HG03060 (cell line): ENCODE results near the gene TENM4.
"Not testable (repeated sequence)": the region's sequence is repeated elsewhere in the genome, so short reads cannot be mapped to it uniquely, and the experiment has no call there.

Experiments used
- ATAC-seq: cut with Tn5 transposase; IDR thresholded peaks from one replicate; pipeline ENCODE4 v1.9.1; 2021; ENCODE audit warnings: low read depth, moderate number of reproducible peaks; ENCODE audit not compliant: unreplicated experiment

Gene TENM4

DNA sequence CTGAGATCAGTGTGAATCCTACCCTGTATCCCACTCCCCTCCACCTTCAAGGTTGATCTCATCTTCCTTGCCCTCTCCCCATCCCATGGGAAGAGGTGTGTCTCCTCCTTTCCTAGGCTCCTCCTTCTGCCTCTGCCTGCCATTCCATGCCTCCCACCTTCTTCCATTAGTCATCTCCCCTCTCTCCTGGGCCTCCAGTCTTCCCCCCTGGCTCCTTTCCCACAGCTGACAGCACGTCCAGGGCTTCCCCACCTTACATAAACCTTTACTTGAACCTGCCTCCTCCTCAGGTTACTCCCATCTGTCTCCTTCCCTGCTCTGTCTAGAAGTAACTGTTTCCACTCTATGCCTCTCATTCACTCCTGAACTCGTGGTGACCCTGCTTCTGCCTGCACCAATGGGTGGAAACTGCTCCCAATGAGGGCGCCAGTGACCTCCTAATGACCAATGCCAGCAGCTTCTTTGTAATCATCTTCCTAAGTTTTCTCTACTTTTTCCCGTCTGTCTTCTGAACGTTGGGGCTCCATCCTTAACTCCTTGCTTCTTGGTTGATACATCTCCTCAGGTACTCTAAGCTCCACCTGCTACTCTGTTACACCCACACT lies 599.3 kb downstream of the TENM4 start:
- ATAC-seq: no peak

DNA sequence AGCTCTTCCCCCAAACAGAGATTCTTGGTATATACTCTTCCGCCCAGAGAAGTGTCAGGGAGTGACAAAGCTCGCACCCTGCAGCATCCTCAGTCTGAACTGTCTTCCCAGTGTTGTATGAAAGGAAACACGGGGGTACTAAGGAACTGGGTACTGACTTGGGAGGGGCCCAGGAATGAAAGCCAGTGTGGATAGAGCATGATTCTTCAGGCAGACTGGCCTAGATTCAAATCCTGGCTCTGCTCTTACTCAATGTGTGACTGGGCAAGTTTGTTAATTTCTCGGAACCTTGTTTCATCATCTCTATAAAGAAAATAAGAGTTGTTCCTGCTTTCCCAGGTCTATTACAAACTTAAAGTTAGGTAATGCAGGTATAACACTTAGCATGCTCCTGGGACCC lies 600.2 kb downstream of the TENM4 start:
- no peak for ATAC-seq

DNA sequence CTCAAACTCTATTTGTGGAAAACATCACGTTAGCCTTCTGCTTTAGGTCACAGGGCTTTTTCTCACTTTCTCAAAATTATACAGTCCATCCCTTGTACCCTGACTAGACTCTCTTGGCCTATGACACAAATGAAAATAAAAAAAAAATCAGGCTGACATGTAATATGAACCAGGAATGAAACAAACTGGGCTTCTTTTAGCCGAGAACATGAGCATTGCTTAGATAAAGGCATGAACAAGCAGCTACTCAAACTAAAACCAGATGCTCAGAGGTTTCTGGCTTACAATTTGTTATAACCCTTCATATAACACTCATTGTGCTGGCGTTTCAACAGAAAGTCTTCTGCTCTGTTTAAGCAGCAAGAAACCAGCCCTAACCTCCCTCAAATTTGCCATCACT lies 600.6 kb downstream of the TENM4 start:
- no peak for ATAC-seq

DNA sequence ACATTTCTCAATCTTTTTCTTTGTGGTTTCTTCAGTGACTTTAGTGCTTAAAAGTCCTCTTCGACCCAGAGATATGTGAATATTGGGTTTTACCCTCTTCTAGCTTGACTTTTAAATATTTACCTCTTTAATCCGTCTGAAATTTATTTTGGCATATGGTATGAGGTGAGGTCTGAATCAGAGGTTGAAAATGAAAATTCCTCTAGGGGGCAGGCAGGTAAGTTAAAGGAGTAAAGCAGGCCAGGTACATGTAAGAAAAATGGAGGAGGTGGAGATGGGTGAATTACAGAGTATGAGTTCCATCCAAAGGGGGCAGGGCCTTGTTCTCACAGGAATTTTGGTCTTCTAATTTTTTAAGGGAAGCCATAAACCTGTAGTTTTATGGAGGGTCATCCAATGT lies 602.4 kb downstream of the TENM4 start:
- ATAC-seq: no peak

DNA sequence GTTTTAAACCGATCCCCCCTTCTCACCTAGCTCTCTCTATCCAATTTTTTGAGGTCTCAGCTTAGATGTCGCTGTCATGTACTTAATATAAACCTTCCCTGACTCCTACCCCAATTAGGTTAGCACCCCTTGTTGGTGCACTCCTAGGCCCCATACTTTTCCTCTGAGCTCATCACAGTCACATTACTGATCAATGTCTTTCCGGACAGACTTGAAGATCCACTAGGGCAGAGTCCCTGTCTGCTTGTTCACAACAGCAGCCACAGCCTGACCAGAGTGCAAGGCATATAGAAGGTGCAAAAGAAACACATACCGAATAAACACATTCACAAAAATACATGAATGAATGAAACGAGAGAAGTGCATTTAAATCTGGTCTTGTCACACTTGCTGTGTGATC lies 605.2 kb downstream of the TENM4 start:
- ATAC-seq: no peak

DNA sequence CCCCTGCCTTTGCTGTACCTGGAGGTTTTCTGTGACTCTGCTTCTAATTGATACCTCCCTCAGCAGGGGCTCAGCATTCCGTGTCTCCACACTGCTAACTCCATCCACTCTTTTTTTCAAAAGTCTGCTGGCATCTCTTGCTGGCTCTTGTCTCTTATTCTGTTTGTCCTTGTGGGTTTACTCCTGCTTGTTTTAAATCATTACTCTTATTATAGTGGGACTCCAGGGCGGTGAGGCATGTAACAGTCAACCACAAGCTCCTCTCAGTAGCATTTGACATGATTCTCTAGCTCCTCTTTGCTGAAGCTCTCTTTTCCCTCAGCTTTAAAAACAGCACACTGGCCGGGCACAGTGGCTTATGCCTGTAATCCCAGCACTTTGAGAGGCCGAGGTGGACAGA lies 605.9 kb downstream of the TENM4 start:
- ATAC-seq: no peak

DNA sequence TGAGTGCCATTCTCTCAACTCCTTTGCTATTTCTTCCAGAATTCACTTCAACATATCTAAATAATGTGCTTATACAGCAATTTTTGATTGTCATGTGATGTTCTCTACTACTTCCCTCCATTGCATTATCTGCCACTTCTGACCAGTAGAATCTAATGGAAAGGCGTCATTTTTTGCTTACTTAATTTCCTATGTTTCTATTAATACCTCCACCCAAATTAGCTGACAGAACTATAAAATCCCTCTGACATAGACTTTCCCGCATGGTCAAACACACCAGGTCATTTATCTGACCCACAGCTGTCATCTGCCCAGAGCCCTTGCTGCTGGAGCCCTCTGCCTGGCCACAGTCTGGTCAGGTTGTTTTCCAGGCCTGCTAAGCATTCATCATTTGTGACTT lies 607.6 kb downstream of the TENM4 start:
- no peak for ATAC-seq

DNA sequence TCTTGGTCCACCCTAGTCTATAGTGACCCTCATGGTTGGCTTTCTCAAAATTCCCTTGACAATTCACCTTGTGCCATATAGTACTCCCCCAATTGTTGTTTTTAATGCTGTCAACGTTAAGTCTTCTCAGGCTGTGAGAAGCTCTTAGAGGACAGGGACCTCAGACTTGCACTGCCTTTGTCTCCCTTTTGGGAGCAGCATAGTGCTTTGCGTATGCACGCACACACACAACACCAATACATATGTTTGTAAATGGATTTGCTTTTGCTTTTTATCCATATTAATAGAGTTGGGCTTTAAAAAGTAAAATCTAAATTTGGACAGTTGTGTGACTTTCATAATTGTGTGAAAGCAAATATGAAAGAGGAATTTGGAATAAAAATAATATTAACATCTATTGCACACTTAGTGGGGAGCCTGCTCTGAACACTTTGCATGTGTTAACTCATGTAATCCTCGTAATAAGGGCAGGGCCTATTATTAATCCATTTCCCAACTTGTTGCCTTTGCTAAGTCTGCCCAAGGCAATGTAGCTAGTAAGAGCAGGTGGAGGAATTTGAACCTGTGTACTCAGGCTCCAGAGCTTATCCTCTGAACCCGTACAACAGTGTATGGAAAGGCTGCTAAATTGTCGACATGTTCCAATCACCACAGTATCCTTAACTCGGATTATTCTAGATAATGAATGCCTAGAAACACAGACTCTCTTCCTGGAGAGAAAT lies 608.4 kb downstream of the TENM4 start:
- ATAC-seq: no peak

DNA sequence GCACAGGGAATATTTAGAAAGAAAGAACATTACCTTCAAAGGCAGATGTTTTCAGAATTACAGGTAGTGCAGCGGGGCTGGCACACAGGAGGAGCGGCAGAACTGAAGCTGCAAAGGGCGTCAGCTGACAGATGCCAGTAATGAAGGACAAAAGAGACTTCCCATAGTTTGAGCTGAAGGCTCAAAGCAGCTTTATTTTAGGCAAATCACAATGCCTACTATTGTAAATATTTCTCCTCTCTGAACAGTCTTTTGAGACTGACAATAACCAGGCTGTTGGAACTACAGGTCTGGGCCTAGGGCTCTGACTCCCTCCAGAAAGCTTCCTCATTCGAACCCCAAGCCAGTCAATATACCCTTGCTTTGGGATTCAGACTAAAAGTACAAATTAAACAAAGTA lies 609.3 kb downstream of the TENM4 start:
- ATAC-seq: no peak

DNA sequence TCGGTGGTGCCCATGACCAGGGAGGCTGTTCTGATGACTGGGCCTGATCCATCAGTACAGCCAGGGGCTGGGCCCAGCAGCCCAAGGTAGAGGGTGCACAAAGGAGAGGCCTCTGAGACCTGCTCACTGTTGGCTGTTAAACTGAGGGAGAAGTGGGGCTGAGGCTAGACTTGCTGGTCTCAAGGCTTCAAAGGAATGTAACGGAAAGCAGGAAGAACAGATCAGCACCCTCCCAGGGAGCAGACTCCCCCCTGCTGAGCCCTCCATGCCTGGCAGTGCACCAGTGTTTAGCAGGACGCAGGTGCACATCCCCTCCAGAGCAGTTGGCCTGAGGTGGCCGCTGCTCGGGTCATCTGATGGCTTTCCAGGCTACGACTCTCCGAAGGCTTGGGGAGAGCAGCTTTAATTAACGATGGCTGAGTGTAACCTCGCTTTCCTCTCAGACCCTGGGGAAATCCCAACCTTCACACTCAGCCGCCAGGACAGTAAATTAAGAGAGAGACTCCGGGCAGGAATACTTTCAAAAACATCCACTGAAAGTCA lies 610.5 kb downstream of the TENM4 start:
- no peak for ATAC-seq

DNA sequence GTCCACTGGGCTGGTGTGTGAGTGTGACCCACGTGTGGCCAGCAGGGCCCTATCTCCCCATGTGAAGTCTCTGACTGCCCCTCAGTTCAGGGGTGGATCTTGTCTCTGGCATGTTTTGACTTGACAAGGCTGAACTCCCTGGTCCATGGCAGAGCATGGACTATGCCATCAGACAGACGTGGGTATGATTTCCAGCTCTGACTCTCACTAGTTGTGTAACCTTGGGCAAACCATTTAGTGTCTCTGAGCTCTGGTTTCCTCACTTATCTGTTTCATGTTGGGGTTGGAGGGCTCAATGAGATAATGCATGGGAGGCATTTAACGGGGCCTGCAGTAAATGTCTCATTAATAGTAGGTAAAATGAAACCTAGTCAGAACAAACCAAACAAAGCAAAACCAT lies 611.7 kb downstream of the TENM4 start:
- no peak for ATAC-seq

DNA sequence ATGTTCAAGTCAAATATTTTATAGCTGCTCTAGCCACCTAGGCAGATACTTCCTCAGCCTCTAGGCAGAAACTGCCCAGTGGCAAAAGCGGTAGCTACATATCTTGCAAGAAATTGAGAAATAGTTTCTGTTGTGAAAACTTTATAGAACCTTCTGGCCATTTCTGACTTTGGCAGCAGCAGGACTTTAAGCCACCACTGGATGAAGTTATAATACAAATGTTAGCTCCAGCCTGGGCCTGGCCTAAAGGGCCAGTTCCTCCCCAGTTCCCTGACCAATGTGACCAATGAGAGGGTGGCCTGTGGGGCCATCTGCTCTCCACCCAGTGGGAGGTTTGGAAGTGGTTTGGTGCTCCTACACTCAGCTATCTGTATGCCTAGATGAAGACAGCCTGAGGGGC lies 612.2 kb downstream of the TENM4 start:
- ATAC-seq: no peak

DNA sequence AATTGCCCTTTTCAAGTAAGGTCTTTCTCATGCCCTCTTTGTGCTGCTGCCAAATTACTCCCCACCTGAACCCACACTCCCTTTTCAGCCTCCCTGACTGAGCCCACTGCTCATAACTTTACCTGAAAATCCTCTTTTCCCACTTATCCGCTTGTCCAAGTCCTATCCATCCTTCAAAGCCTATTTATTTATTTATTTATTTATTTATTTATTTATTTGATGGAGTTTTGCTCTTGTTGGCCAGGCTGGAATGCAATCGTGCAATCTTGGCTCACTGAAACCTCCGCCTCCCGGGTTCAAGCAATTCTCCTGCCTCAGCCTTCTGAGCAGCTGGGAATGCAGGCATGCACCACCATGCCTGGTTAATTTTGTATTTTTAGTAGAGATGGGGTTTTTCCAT lies 613.5 kb downstream of the TENM4 start:
- ATAC-seq: not testable (repeated sequence)

DNA sequence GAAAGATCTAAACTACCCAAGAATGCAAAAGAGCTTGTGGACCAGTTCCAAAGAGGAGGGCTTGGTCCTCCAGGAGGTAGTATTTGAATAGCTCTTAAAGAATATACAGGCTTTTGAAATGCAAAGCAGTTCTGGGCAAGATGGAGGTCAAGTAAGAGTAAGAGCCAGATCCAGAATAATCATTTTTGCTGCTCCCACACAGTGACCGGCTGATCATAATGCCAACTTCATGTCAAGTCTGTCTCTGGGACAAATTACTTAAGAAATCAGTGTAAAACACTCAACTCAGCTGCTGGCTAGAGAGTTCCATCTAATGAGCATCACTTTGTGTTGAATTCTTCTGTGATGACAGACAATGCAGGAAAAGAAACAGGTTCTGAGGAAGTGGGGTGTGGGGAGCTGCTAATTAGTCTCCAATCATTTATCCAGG lies 615.2 kb downstream of the TENM4 start:
- ATAC-seq: no peak

DNA sequence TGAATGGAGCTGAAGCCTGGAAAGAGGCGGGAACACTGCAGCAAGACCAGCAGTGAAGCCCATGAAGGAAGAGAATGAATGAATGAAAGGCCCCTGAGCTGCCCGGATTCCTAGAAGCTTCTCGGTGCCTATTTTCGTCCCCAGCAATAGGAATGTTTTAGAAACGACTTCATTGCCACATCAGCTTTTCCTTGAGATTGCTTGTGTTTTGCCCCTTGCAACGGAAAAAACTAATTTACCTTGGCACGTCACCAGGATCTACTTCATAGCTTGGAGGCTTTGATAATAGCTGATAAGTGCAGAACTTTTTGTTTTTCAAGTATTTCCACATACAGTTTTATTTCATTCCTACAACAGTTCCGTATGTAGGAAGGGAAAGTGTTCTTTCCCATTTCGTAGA lies 617.2 kb downstream of the TENM4 start:
- no peak for ATAC-seq

DNA sequence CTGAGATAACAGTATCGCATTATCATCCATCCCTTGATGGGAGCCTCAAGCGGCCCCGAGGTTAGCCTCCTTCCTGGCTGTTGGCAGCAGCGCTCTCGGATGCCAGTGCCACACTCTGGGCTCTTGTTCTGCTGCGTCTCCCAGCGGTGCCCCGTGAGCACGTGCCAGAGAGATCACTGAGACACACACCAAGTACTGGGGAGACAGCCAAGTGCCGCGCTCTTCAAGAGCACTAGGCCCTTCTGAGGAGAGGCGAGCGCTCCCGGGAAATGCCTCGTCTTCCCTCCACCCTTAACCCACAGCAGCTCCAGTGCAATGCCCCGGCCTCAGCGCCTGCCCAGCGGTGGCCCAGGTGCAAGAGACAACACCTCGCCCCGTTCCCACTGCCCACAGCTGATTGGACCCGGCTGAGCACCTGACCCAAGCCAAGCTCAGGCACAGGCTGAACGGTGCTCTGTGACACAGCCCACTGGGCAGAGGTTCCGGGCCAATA lies 617.9 kb downstream of the TENM4 start:
- no peak for ATAC-seq

DNA sequence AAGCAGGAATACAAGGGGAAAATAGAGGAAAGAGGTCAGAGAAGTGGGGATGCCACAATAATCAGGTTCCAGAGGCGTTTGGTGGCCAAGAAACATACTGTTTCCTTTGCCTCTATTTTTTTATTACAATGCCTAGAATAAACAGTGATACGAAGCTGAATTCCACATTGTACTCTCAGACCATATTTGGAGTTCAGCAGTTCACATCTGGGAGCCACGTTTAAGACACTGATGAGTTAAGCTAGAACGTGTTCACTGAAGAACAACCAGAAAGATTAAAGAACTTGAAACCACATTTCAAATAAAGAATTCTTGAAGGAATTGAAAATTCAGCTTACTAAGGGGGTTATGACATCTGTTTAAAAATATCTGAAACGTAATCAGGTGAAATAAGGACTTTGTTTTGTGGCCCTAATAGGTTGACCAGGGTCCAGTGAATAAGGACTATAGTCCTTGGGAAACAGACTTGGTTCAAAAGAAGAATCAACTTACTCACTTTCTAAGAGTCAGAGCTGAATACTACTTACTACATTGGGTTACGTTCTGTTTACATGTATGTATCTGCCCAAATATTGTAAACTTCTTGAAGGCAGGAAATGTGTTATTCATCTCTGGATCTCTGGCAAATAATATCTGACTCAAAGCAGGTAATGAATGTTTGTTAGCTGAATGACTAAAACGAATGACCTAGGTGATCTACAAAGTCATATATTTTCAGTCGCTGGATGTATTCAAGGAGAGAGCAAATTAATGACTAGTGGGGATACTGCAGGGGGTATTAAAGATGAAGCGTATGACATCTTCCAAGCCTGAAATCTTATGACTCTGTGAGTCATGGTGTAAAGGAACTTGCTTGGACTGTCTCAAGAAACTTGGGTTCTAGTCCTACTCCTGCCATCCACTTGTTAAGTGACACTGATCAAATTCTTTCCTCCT lies 619.2 kb downstream of the TENM4 start:
- no peak for ATAC-seq

DNA sequence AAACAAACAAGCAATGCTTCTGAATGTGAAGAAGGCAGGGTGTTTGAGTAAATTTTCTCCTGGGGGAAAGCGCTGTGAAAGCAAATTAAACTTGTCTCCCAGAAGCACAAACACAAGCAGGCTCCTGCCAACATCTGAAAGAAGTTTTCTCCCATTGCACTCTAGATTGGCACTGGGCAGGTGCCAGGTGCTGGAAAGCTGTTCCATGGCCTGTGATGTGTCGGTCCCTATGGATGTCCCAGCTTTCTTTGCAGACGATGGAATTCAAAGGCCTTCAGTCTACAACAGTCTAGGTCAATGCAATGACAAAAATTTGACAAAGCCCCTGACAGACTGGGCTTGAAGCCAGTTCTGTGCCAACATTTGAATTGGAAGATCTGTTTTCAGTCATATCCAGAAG lies 620.1 kb downstream of the TENM4 start:
- no peak for ATAC-seq

DNA sequence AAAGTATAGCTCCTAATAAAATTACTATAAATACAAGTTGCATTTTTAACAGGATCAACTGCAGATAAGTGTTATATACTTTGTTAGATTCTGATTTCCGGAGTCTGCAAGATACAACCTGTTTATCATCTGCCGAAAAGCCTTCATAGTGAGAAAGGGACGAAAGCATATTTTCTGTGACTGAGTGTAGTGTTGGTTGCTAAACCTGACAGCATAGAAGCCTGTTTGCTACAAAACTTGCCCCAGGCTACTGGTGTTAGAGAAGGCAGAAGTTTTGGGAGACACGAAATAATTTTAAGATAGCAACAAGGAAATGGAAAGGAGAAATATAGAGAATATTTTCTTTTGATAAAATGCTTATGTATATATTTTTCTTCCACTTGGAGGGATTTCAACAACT lies 622.6 kb downstream of the TENM4 start:
- no peak for ATAC-seq

DNA sequence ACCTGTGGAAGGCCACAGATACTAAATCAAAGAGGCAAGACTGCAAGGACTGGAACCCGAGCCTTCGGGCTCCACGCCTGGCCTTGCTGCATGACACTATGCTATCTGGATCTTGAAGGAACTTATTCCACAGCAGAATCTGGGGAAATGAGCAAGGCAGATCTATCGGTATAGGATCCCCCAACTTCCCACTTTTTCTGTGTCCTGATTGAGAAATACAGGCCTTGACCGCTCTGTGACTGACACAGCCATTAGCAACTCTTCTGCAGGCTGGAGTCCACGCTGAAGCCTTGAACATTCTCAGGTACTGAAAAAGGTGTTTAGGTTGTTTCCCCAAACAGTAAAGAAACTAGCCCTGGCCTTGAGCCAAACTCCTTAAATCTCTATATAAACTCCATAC lies 625.0 kb downstream of the TENM4 start:
- ATAC-seq: no peak
